Measurements from ENCODE around the gene CHGA.

CHGA gene

GRCh38 chr14:92984082-92984788, 61.3 kb downstream of the CHGA start:
- no peak for DNase-seq
